ENCODE data around the gene RPL3. TPM values are rescaled to one million over a fixed set of nuclear protein-coding genes. Genes with fewer than 3 reads are reported as not detected.

RPL3 gene
- 1,000 to 10,000 TPM; 2,218 to 2,701 TPM for total RNA-seq
- polyA plus RNA-seq (2013, experiment 1 of 2): 2,540 TPM
- polyA plus RNA-seq (2013, experiment 2 of 2): 2,353 TPM
- long read RNA-seq, experiment 1, transcript RPL3-201 (10 exons, 1,442 nt): minor isoform, 272 of 1,517 reads
- long read RNA-seq, experiment 1, transcript RPL3-202 (9 exons, 1,289 nt): major isoform, 632 of 1,517 reads
- long read RNA-seq, experiment 1, partial matches to known transcripts: 503 of 1,517 reads
- long read RNA-seq, experiment 1, other reads (novel, unspliced or antisense): 107 of 1,517 reads
- long read RNA-seq, experiment 2, transcript RPL3-201 (10 exons, 1,442 nt): major isoform, 4,092 of 4,634 reads
- long read RNA-seq, experiment 2, transcript RPL3-202 (9 exons, 1,289 nt): minor isoform, 360 of 4,634 reads
- long read RNA-seq, experiment 2, partial matches to known transcripts: 92 of 4,634 reads
- long read RNA-seq, experiment 2, other reads (novel, unspliced or antisense): 90 of 4,634 reads
- long read RNA-seq, experiment 3, transcript RPL3-202 (9 exons, 1,289 nt): minor isoform, 484 of 12,609 reads
- long read RNA-seq, experiment 3, transcript RPL3-201 (10 exons, 1,442 nt): major isoform, 11,842 of 12,609 reads
- long read RNA-seq, experiment 3, partial matches to known transcripts: 85 of 12,609 reads
- long read RNA-seq, experiment 3, other reads (novel, unspliced or antisense): 197 of 12,609 reads
- long read RNA-seq, experiment 4, transcript RPL3-202 (9 exons, 1,289 nt): minor isoform, 1,689 of 18,514 reads
- long read RNA-seq, experiment 4, transcript RPL3-201 (10 exons, 1,442 nt): major isoform, 15,756 of 18,514 reads
- long read RNA-seq, experiment 4, partial matches to known transcripts: 767 of 18,514 reads
- long read RNA-seq, experiment 4, other reads (novel, unspliced or antisense): 300 of 18,514 reads

GRCh38 chr22:39319284-39320022 is at the start of gene RPL3:
TSS of gene RPL3 (minus strand) at chr22:39319623. CDS start at chr22:39319597, 26 bp downstream.
- peak; percentile 97 for DNase-seq
- TF ChIP-seq CTCF (conservative IDR thresholded peaks at IDR 0.05): no peak
- H3K27ac Mint-ChIP-seq: peak within 1 kb of the TSS; percentile 100
- Histone ChIP-seq H3K27me3 (ENCODE audit: control insufficient read depth, insufficient read depth, low read length, poor library complexity, severe bottlenecking) (no peaks in the 10 kb centered on the region), H3K4me1 (ENCODE audit: control insufficient read depth, insufficient read depth, low read length) (peaks cover 3% of the 10 kb centered on the region), H3K27ac (ENCODE audit: low read depth, low read length) (peak within 1 kb of the TSS; percentile 99), H3K9me3 (ENCODE audit: control insufficient read depth, low read length) (no peaks in the 10 kb centered on the region), H3K4me3 (ENCODE audit: low read length) (peak within 1 kb of the TSS; percentile 100), H3K9ac (ENCODE audit: extremely low read depth, low read length, poor library complexity, severe bottlenecking) (peak within 1 kb of the TSS; percentile 100), H3K36me3 (ENCODE audit: control insufficient read depth, insufficient read depth, low read length) (peaks cover 45% of the 10 kb centered on the region)
- peaks cover 30% of the 10 kb centered on the region for H3K4me1 Mint-ChIP-seq
- peaks cover 2% of the 10 kb centered on the region for H3K9me3 Mint-ChIP-seq
- no peaks in the 10 kb centered on the region for H3K27me3 Mint-ChIP-seq (ENCODE audit: insufficient read depth)
- H3K36me3 Mint-ChIP-seq (ENCODE audit: low read depth): peaks cover 50% of the 10 kb centered on the region
- whole genome bisulfite sequencing, 2 experiments (ENCODE audit: insufficient coverage in 1 of 2, insufficient read length in 1 of 2): 0% methylated on average over 43 to 65 of the region's 65 CpGs
- H3K4me3 Mint-ChIP-seq: peak within 1 kb of the TSS; percentile 100

GRCh38 chr22:39369186-39369585 is 49.8 kb upstream of the RPL3 start:
- 78 to 84% methylated on average over 6 of the region's 6 CpGs for WGBS, 2 experiments (ENCODE audit: insufficient coverage in 1 of 2, insufficient read length in 1 of 2)
- Histone ChIP-seq H3K4me1 (ENCODE audit: control insufficient read depth, insufficient read depth, low read length) (peaks cover under 1% of the 10 kb centered on the region), H3K4me3 (ENCODE audit: low read length) (no peak overlapping the region), H3K27me3 (ENCODE audit: control insufficient read depth, insufficient read depth, low read length, poor library complexity, severe bottlenecking) (no peaks in the 10 kb centered on the region), H3K27ac (ENCODE audit: low read depth, low read length) (no peak overlapping the region), H3K9ac (ENCODE audit: extremely low read depth, low read length, poor library complexity, severe bottlenecking) (no peak overlapping the region), H3K36me3 (ENCODE audit: control insufficient read depth, insufficient read depth, low read length) (no peaks in the 10 kb centered on the region), H3K9me3 (ENCODE audit: control insufficient read depth, low read length) (peaks cover 9% of the 10 kb centered on the region)
- no peak overlapping the region for H3K4me3 Mint-ChIP-seq
- H3K36me3 Mint-ChIP-seq (ENCODE audit: low read depth): peaks cover 1% of the 10 kb centered on the region
- TF ChIP-seq CTCF (conservative IDR thresholded peaks at IDR 0.05): no peak
- no peak overlapping the region for H3K27ac Mint-ChIP-seq
- H3K27me3 Mint-ChIP-seq (ENCODE audit: insufficient read depth): no peaks in the 10 kb centered on the region
- peak; percentile 59 for DNase-seq
- peaks cover 7% of the 10 kb centered on the region for H3K9me3 Mint-ChIP-seq
- H3K4me1 Mint-ChIP-seq: peaks cover 9% of the 10 kb centered on the region

DNA sequence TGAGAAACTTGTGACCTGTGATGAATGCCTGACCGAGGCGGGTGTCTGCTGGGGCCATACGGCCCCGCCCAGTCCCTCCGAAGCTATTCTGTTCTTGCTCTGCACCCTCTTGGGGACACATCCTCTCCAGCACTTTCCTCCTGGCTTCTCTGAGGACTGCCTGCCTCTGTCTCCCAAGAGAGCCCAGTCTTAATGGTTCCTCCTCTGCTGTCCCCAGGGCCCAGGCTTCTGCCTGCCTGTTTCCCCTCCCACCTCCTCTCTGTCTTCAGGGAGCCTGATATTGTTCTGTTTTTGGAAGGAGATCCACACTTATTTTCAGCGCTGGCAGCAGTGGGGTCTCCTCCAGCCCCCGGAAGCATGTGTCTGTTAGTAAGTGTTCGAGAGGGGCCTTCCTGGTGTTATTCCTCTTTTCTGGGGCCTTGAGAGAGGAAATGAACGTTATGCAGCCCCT is 49.1 kb upstream of the RPL3 start:
- no peak overlapping the region for H3K4me3 Mint-ChIP-seq
- Histone ChIP-seq H3K4me3 (ENCODE audit: low read length) (no peak overlapping the region), H3K9me3 (ENCODE audit: control insufficient read depth, low read length) (peaks cover 9% of the 10 kb centered on the region), H3K27me3 (ENCODE audit: control insufficient read depth, insufficient read depth, low read length, poor library complexity, severe bottlenecking) (no peaks in the 10 kb centered on the region), H3K36me3 (ENCODE audit: control insufficient read depth, insufficient read depth, low read length) (no peaks in the 10 kb centered on the region), H3K27ac (ENCODE audit: low read depth, low read length) (peak overlapping the region; percentile 53), H3K4me1 (ENCODE audit: control insufficient read depth, insufficient read depth, low read length) (peaks cover 8% of the 10 kb centered on the region), H3K9ac (ENCODE audit: extremely low read depth, low read length, poor library complexity, severe bottlenecking) (no peak overlapping the region)
- H3K4me1 Mint-ChIP-seq: peaks cover 14% of the 10 kb centered on the region
- TF ChIP-seq CTCF (conservative IDR thresholded peaks at IDR 0.05): no peak
- H3K36me3 Mint-ChIP-seq (ENCODE audit: low read depth): peaks cover 1% of the 10 kb centered on the region
- H3K27me3 Mint-ChIP-seq (ENCODE audit: insufficient read depth): no peaks in the 10 kb centered on the region
- H3K9me3 Mint-ChIP-seq: peaks cover 7% of the 10 kb centered on the region
- no peak for DNase-seq
- no peak overlapping the region for H3K27ac Mint-ChIP-seq
- WGBS, 2 experiments (ENCODE audit: insufficient coverage in 1 of 2, insufficient read length in 1 of 2): 91 to 97% methylated on average over 6 to 9 of the region's 9 CpGs

All from endodermal cell (in vitro differentiated cells).